ENCODE measurements around the gene GNB1. TPM values are rescaled to one million over a fixed set of nuclear protein-coding genes. Genes with fewer than 3 reads are reported as not detected.

Gene GNB1
- total RNA-seq (2021): 610 and 611 TPM in 2 replicates
- Bru-seq, nascent RNA: percentile 93 among the genes with signal in this experiment
- percentile 93 among the genes with signal in this experiment for BruChase-seq, experiment 1, labeled RNA remaining after a 2-hour chase
- BruChase-seq, experiment 2, labeled RNA remaining after a 6-hour chase: percentile 97 among the genes with signal in this experiment
- long read RNA-seq, transcript GNB1-201 (12 exons, 3,132 nt): major isoform, 537 of 893 reads
- long read RNA-seq, transcript GNB1-209 (11 exons, 3,145 nt): minor isoform, 122 of 893 reads
- long read RNA-seq, partial matches to known transcripts: 94 of 893 reads
- long read RNA-seq, other reads (novel, unspliced or antisense): 137 of 893 reads

GRCh38 chr1:1890506-1891348, at the start of gene GNB1:
TSS of gene GNB1 (minus strand) at chr1:1891087. CDS start at chr1:1825453, 65,634 bp downstream.
- BruUV-seq (replicated peaks): no TSS peak
- POLR2A ChIA-PET (ENCODE audit: low non-redundant PET): no interaction called here
- intact Hi-C loops (cut with micrococcal nuclease; ENCODE audit: unreplicated experiment): no loop called here
- Histone ChIP-seq H3K4me1 (ENCODE audit: insufficient read depth, low read length, poor library complexity, severe bottlenecking) (peaks cover 38% of the 10 kb centered on the region), H3K9me3 (ENCODE audit: low read depth, low read length, poor library complexity, severe bottlenecking) (no peaks in the 10 kb centered on the region), H3K4me3 (ENCODE audit: low read depth, low read length, poor library complexity, severe bottlenecking) (peak within 1 kb of the TSS; percentile 88), H3K36me3 (ENCODE audit: insufficient read depth, low read length, poor library complexity, severe bottlenecking) (no peaks in the 10 kb centered on the region), H3K27me3 (replicated peaks; ENCODE audit: insufficient read depth, low read depth, low read length, poor library complexity) (no peaks in the 10 kb centered on the region), H3K27ac (ENCODE audit: low read depth, low read length, poor library complexity, severe bottlenecking) (peak within 1 kb of the TSS; percentile 97)
- peak; percentile 95 for DNase-seq (ENCODE audit: low spot score)
- CTCF ChIA-PET: no interaction called here
- TF ChIP-seq EZH2 (IDR thresholded peaks at IDR 0.05; ENCODE audit: borderline replicate concordance, low read depth, low read length, poor library complexity, severe bottlenecking) (no peak), CTCF (conservative IDR thresholded peaks at IDR 0.05; ENCODE audit: low read depth, low read length) (no peak)

GRCh38 chr1:1940123-1940425, 49.2 kb upstream of the GNB1 start:
- Histone ChIP-seq H3K9me3 (ENCODE audit: low read depth, low read length, poor library complexity, severe bottlenecking) (no peaks in the 10 kb centered on the region), H3K4me1 (ENCODE audit: insufficient read depth, low read length, poor library complexity, severe bottlenecking) (no peaks in the 10 kb centered on the region), H3K4me3 (ENCODE audit: low read depth, low read length, poor library complexity, severe bottlenecking) (no peak overlapping the region), H3K36me3 (ENCODE audit: insufficient read depth, low read length, poor library complexity, severe bottlenecking) (no peaks in the 10 kb centered on the region), H3K27ac (ENCODE audit: low read depth, low read length, poor library complexity, severe bottlenecking) (no peak overlapping the region), H3K27me3 (replicated peaks; ENCODE audit: insufficient read depth, low read depth, low read length, poor library complexity) (no peaks in the 10 kb centered on the region)
- DNase-seq (ENCODE audit: low spot score): no peak
- POLR2A ChIA-PET (ENCODE audit: low non-redundant PET): no interaction called here
- no TSS peak for BruUV-seq (replicated peaks)
- TF ChIP-seq CTCF (conservative IDR thresholded peaks at IDR 0.05; ENCODE audit: low read depth, low read length) (no peak), EZH2 (IDR thresholded peaks at IDR 0.05; ENCODE audit: borderline replicate concordance, low read depth, low read length, poor library complexity, severe bottlenecking) (no peak)
- CTCF ChIA-PET: no interaction called here
- intact Hi-C loops (cut with micrococcal nuclease; ENCODE audit: unreplicated experiment): no loop called here

GRCh38 chr1:1939296-1940122, 48.6 kb upstream of the GNB1 start:
- POLR2A ChIA-PET (ENCODE audit: low non-redundant PET): no interaction called here
- TF ChIP-seq CTCF (conservative IDR thresholded peaks at IDR 0.05; ENCODE audit: low read depth, low read length): no peak
- TF ChIP-seq EZH2 (IDR thresholded peaks at IDR 0.05; ENCODE audit: borderline replicate concordance, low read depth, low read length, poor library complexity, severe bottlenecking): no peak
- CTCF ChIA-PET: no interaction called here
- Histone ChIP-seq H3K36me3 (ENCODE audit: insufficient read depth, low read length, poor library complexity, severe bottlenecking) (no peaks in the 10 kb centered on the region), H3K27me3 (replicated peaks; ENCODE audit: insufficient read depth, low read depth, low read length, poor library complexity) (no peaks in the 10 kb centered on the region), H3K9me3 (ENCODE audit: low read depth, low read length, poor library complexity, severe bottlenecking) (no peaks in the 10 kb centered on the region), H3K4me3 (ENCODE audit: low read depth, low read length, poor library complexity, severe bottlenecking) (no peak overlapping the region), H3K27ac (ENCODE audit: low read depth, low read length, poor library complexity, severe bottlenecking) (no peak overlapping the region), H3K4me1 (ENCODE audit: insufficient read depth, low read length, poor library complexity, severe bottlenecking) (no peaks in the 10 kb centered on the region)
- no peak for DNase-seq (ENCODE audit: low spot score)
- intact Hi-C loops (cut with micrococcal nuclease; ENCODE audit: unreplicated experiment): no loop called here
- no TSS peak for BruUV-seq (replicated peaks)
